IMR-90 (cell line): ENCODE data around the gene ZNF451.

Source experiments
- MAFK ChIP-seq: IDR thresholded peaks from 2 replicates; pipeline ENCODE4 v1.6.1; 2012; ENCODE audit warnings: low read depth, low read length, improper control_type of control experiment
- RAD21 ChIP-seq: IDR thresholded peaks from 2 replicates; pipeline ENCODE4 v1.6.1; 2012; ENCODE audit warnings: low read length, improper control_type of control experiment
- TF ChIP-seq, protein P1 (sequence below): fragments of 150-350 bp; IDR thresholded peaks from 2 replicates; pipeline ENCODE4 v1.6.1; 2016; ENCODE audit warnings: low read depth, mild to moderate bottlenecking, low read length, moderate library complexity, borderline replicate concordance
- TF ChIP-seq, protein P2 (sequence below): conservative IDR thresholded peaks from 2 replicates; pipeline ENCODE4 v1.5.1; 2012; ENCODE audit warnings: mild to moderate bottlenecking, low read depth, low read length, improper control_type of control experiment

DNA sequence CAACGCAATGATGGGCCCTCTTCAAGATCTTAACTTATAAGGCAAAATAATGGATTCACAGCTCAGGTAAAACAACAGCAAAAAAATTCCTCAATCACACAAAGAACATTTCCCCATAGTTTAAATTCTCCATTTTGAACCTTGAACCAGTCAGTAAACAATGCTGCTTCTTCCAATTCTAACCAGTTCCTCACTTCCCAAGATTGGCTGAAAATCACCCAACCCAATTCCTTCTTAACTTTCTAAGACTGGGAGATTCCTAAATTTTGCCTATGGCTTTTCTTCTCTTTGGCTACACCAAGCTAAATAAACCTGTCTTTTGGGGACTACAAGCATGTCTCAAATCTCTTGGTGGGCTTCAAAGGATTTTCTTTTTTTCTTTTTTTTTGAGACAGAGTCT is 3.1 kb upstream of the ZNF451 start:
- TF ChIP-seq, protein P1, sequence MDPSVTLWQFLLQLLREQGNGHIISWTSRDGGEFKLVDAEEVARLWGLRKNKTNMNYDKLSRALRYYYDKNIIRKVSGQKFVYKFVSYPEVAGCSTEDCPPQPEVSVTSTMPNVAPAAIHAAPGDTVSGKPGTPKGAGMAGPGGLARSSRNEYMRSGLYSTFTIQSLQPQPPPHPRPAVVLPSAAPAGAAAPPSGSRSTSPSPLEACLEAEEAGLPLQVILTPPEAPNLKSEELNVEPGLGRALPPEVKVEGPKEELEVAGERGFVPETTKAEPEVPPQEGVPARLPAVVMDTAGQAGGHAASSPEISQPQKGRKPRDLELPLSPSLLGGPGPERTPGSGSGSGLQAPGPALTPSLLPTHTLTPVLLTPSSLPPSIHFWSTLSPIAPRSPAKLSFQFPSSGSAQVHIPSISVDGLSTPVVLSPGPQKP = no peak
- TF ChIP-seq, protein P2, sequence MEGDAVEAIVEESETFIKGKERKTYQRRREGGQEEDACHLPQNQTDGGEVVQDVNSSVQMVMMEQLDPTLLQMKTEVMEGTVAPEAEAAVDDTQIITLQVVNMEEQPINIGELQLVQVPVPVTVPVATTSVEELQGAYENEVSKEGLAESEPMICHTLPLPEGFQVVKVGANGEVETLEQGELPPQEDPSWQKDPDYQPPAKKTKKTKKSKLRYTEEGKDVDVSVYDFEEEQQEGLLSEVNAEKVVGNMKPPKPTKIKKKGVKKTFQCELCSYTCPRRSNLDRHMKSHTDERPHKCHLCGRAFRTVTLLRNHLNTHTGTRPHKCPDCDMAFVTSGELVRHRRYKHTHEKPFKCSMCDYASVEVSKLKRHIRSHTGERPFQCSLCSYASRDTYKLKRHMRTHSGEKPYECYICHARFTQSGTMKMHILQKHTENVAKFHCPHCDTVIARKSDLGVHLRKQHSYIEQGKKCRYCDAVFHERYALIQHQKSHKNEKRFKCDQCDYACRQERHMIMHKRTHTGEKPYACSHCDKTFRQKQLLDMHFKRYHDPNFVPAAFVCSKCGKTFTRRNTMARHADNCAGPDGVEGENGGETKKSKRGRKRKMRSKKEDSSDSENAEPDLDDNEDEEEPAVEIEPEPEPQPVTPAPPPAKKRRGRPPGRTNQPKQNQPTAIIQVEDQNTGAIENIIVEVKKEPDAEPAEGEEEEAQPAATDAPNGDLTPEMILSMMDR = no peak
- no peak for TF ChIP-seq RAD21
- no peak for TF ChIP-seq MAFK
